ENCODE results near the gene NLRC5.

- TF ChIP-seq, protein P1, sequence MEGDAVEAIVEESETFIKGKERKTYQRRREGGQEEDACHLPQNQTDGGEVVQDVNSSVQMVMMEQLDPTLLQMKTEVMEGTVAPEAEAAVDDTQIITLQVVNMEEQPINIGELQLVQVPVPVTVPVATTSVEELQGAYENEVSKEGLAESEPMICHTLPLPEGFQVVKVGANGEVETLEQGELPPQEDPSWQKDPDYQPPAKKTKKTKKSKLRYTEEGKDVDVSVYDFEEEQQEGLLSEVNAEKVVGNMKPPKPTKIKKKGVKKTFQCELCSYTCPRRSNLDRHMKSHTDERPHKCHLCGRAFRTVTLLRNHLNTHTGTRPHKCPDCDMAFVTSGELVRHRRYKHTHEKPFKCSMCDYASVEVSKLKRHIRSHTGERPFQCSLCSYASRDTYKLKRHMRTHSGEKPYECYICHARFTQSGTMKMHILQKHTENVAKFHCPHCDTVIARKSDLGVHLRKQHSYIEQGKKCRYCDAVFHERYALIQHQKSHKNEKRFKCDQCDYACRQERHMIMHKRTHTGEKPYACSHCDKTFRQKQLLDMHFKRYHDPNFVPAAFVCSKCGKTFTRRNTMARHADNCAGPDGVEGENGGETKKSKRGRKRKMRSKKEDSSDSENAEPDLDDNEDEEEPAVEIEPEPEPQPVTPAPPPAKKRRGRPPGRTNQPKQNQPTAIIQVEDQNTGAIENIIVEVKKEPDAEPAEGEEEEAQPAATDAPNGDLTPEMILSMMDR (conservative IDR thresholded peaks at IDR 0.05; ENCODE audit: low read length): no peak
- TF ChIP-seq EZH2phosphoT487 (IDR thresholded peaks at IDR 0.05; ENCODE audit: borderline replicate concordance, low read depth, low read length): no peak
Observed at GRCh38 chr16:57061084-57061905, 71.9 kb downstream of the NLRC5 start.
